Activated B cell treated with CpG ODN at 0.5 μM for 24 hours (primary cell): ENCODE results near the gene EPHA6. TPM values are rescaled to one million over a fixed set of nuclear protein-coding genes. Genes with fewer than 3 reads are reported as not detected.

Experiments used
- ATAC-seq: fragments of 200-7000 bp; cut with Tn5 transposase; one replicate; pipeline ENCODE4 v1.10.0; 2021; ENCODE audit warnings: low read depth, mild to moderate bottlenecking, moderate library complexity
- CTCF ChIA-PET: fragments of 350-600 bp; sonication (Branson Sonifier 250); formaldehyde crosslinking; loops from one replicate; lab custom pipeline; 2021; ENCODE audit warnings: antibody characterized with exemption; lab: Charles Lee
- POLR2A ChIA-PET: fragments of 350-600 bp; sonication (Branson Sonifier 250); formaldehyde crosslinking; loops from one replicate; lab custom pipeline; 2021; ENCODE audit warnings: antibody characterized with exemption; lab: Charles Lee
- DNase-seq: peaks from one replicate; pipeline ENCODE4 v3.0.0; 2022
- H3K27ac Mint-ChIP-seq: one replicate; pipeline ENCODE4 v1.8.0; 2020; ENCODE audit warnings: mixed read lengths
- H3K27me3 Mint-ChIP-seq: one replicate; pipeline ENCODE4 v1.8.0; 2021; ENCODE audit warnings: mixed read lengths
- H3K36me3 Mint-ChIP-seq: one replicate; pipeline ENCODE4 v1.8.0; 2021; ENCODE audit warnings: low read depth, mixed read lengths
- H3K4me1 Mint-ChIP-seq: one replicate; pipeline ENCODE4 v1.8.0; 2021; ENCODE audit warnings: mixed read lengths
- H3K4me3 Mint-ChIP-seq: one replicate; pipeline ENCODE4 v1.8.0; 2020; ENCODE audit warnings: mild to moderate bottlenecking, mixed read lengths
- H3K9me3 Mint-ChIP-seq: one replicate; pipeline ENCODE4 v1.8.0; 2020; ENCODE audit warnings: mixed read lengths
- CTCF ChIP-seq: fragments of 200-600 bp; IDR thresholded peaks from one replicate; pipeline ENCODE4 v1.8.0; 2022; ENCODE audit warnings: antibody characterized with exemption, mild to moderate bottlenecking
- intact Hi-C: fragments of 100-400 bp; cut with micrococcal nuclease; formaldehyde crosslinking; loops from one replicate; pipeline ENCODE4 v1.15.1; 2024
- total RNA-seq: library from RNA; stranded (reverse); gene quantifications from 2 replicates; pipeline ENCODE4 v1.2.3, GENCODE V29; 2022

EPHA6 gene
- total RNA-seq, 1 donor from 2014 or later: not detected

- CTCF ChIA-PET: no interaction called here
- intact Hi-C loops: no loop called here
- no peaks in the 10 kb centered on the region for H3K36me3 Mint-ChIP-seq
- H3K9me3 Mint-ChIP-seq: peaks cover 16% of the 10 kb centered on the region
- H3K27me3 Mint-ChIP-seq: no peaks in the 10 kb centered on the region
- no peak for DNase-seq
- no peaks in the 10 kb centered on the region for H3K4me1 Mint-ChIP-seq
- no peak overlapping the region for H3K4me3 Mint-ChIP-seq
- POLR2A ChIA-PET: no interaction called here
- ATAC-seq: no peak
- H3K27ac Mint-ChIP-seq: no peak overlapping the region
- TF ChIP-seq CTCF: no peak
Observed at GRCh38 chr3:97389936-97390335, 575.5 kb downstream of the EPHA6 start.

GRCh38 chr3:97391167-97391566 lies 576.8 kb downstream of the EPHA6 start:
- no peaks in the 10 kb centered on the region for H3K27me3 Mint-ChIP-seq
- no peaks in the 10 kb centered on the region for H3K36me3 Mint-ChIP-seq
- TF ChIP-seq CTCF: no peak
- intact Hi-C loops: no loop called here
- no peak for DNase-seq
- ATAC-seq: no peak
- ChIA-PET POLR2A (no interaction called here), CTCF (no interaction called here)
- H3K4me1 Mint-ChIP-seq: no peaks in the 10 kb centered on the region
- peaks cover 9% of the 10 kb centered on the region for H3K9me3 Mint-ChIP-seq
- H3K27ac Mint-ChIP-seq: no peak overlapping the region
- no peak overlapping the region for H3K4me3 Mint-ChIP-seq

GRCh38 chr3:97409612-97410011 lies 595.2 kb downstream of the EPHA6 start:
- Mint-ChIP-seq H3K4me3 (no peak overlapping the region), H3K4me1 (no peaks in the 10 kb centered on the region), H3K27me3 (no peaks in the 10 kb centered on the region)

GRCh38 chr3:97421565-97421964 lies 607.2 kb downstream of the EPHA6 start:
- ChIA-PET POLR2A (no interaction called here), CTCF (no interaction called here)
- Mint-ChIP-seq H3K9me3 (peaks cover 10% of the 10 kb centered on the region), H3K27ac (no peak overlapping the region), H3K4me3 (no peak overlapping the region), H3K27me3 (no peaks in the 10 kb centered on the region), H3K4me1 (no peaks in the 10 kb centered on the region), H3K36me3 (no peaks in the 10 kb centered on the region)
- no peak for ATAC-seq
- intact Hi-C loops: no loop called here
- no peak for DNase-seq
- TF ChIP-seq CTCF: no peak

More at GRCh38 chr3:97409612-97410011, 595.2 kb downstream of the EPHA6 start:
- ChIA-PET POLR2A (no interaction called here), CTCF (no interaction called here)
- Mint-ChIP-seq H3K36me3 (no peaks in the 10 kb centered on the region), H3K9me3 (no peaks in the 10 kb centered on the region), H3K27ac (no peak overlapping the region)
- ATAC-seq: no peak
- TF ChIP-seq CTCF: no peak
- intact Hi-C loops: loop anchor here (10.0 kb wide), 1 partner anchor 65 kb away; no protein-coding TSS in a partner anchor
- DNase-seq: no peak

- Mint-ChIP-seq H3K27me3 (no peaks in the 10 kb centered on the region), H3K4me1 (no peaks in the 10 kb centered on the region)
Observed at GRCh38 chr3:97425002-97425401, 610.6 kb downstream of the EPHA6 start.

More at GRCh38 chr3:97425002-97425401, 610.6 kb downstream of the EPHA6 start:
- no peak for ATAC-seq
- no peak overlapping the region for H3K27ac Mint-ChIP-seq
- CTCF ChIA-PET: no interaction called here
- intact Hi-C loops: no loop called here
- DNase-seq: no peak
- H3K9me3 Mint-ChIP-seq: peaks cover 12% of the 10 kb centered on the region
- POLR2A ChIA-PET: no interaction called here
- no peaks in the 10 kb centered on the region for H3K36me3 Mint-ChIP-seq
- TF ChIP-seq CTCF: no peak
- H3K4me3 Mint-ChIP-seq: no peak overlapping the region
